Esophagus muscularis mucosa (tissue), 4 donors: Measurements from ENCODE around the gene RALA.

ENCODE experiments used
- EP300 ChIP-seq: sonication (generic); formaldehyde crosslinking; IDR thresholded peaks from one replicate; pipeline ENCODE4 v1.6.1; 2017; ENCODE audit warnings: antibody characterized with exemption
- POLR2AphosphoS5 ChIP-seq, 2 donors: sonication (generic); formaldehyde crosslinking; IDR thresholded peaks; one replicate each; pipeline ENCODE4 v1.6.1; 2017; ENCODE audit warnings: antibody characterized with exemption in 2 of 2
- TF ChIP-seq, protein P1 (sequence below), 3 experiments: fragments of 200-600 bp in 2 of 3; fragments of 450-650 bp in 1 of 3; sonication (generic) in 2 of 3; IDR thresholded peaks; one replicate each; pipeline ENCODE4 v1.5.1; 2017 to 2019; ENCODE audit warnings: antibody characterized with exemption in 3 of 3, mild to moderate bottlenecking in 2 of 3, moderate library complexity in 1 of 3

DNA sequence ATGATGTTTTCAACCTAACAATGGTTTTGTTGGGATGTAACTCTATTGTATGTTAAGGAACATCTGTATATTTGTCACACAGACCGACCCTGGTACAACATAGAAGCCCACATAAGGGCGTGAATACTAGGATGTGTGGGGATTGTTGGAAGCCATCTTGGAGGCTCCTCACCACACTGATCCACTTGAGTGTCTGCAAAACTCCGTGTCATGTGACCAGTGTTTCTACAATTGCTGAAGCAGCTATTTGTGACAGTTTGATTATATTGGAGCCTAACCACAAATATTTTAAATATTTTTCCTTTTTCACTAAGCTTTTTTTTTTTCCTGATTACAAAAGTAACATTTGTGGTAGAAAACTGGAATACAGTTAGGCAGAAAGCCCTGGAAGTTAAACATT is 27.9 kb downstream of the RALA start:
- TF ChIP-seq, protein P1, sequence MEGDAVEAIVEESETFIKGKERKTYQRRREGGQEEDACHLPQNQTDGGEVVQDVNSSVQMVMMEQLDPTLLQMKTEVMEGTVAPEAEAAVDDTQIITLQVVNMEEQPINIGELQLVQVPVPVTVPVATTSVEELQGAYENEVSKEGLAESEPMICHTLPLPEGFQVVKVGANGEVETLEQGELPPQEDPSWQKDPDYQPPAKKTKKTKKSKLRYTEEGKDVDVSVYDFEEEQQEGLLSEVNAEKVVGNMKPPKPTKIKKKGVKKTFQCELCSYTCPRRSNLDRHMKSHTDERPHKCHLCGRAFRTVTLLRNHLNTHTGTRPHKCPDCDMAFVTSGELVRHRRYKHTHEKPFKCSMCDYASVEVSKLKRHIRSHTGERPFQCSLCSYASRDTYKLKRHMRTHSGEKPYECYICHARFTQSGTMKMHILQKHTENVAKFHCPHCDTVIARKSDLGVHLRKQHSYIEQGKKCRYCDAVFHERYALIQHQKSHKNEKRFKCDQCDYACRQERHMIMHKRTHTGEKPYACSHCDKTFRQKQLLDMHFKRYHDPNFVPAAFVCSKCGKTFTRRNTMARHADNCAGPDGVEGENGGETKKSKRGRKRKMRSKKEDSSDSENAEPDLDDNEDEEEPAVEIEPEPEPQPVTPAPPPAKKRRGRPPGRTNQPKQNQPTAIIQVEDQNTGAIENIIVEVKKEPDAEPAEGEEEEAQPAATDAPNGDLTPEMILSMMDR (IDR thresholded peaks at IDR 0.05): no peak
- no peak for TF ChIP-seq POLR2AphosphoS5 (IDR thresholded peaks at IDR 0.05)
- no peak for TF ChIP-seq EP300
